Epithelial cell of esophagus (primary cell): ENCODE measurements around the gene NSDHL.
A peak's percentile ranks its signal among the peaks of the same experiment; 100 is the strongest.
"Not testable (repeated sequence)": the region's sequence is repeated elsewhere in the genome, so short reads cannot be mapped to it uniquely, and the experiment has no call there.

Experiments used
- DNase-seq: peaks from one replicate; pipeline ENCODE4 v3.0.0; 2010; ENCODE audit warnings: low read depth
- H3K4me3 ChIP-seq: 2 replicates; pipeline ENCODE4 v1.5.1; 2011; ENCODE audit warnings: mild to moderate bottlenecking, low read length, control low read depth
- CTCF ChIP-seq: IDR thresholded peaks from 2 replicates; pipeline ENCODE4 v1.5.1; 2011; ENCODE audit warnings: low read depth, mild to moderate bottlenecking, low read length, control low read depth, inconsistent platforms; ENCODE audit not compliant: insufficient read depth; ENCODE audit errors: missing control alignments

NSDHL gene

GRCh38 chrX:152903589-152903988, 72.7 kb downstream of the NSDHL start:
- no peak for TF ChIP-seq CTCF
- no peak for DNase-seq
- H3K4me3 ChIP-seq = no peak overlapping the region

- H3K4me3 ChIP-seq = no peak overlapping the region
- TF ChIP-seq CTCF = peak; percentile 75
- DNase-seq = peak; percentile 68
Measured at GRCh38 chrX:152904151-152905080, 73.6 kb downstream of the NSDHL start.

- no peak for TF ChIP-seq CTCF
- no peak for DNase-seq
- H3K4me3 ChIP-seq = no peak overlapping the region
Measured at GRCh38 chrX:152905081-152905420, 74.2 kb downstream of the NSDHL start.

- DNase-seq = no peak
- no peak for TF ChIP-seq CTCF
- H3K4me3 ChIP-seq = no peak overlapping the region
Measured at GRCh38 chrX:152907084-152907651, 76.3 kb downstream of the NSDHL start.

GRCh38 chrX:152908486-152908885, 77.6 kb downstream of the NSDHL start:
- DNase-seq = no peak
- TF ChIP-seq CTCF = no peak

GRCh38 chrX:152910018-152910417, 79.2 kb downstream of the NSDHL start:
- DNase-seq, H3K4me3 ChIP-seq: not testable (repeated sequence)

More at GRCh38 chrX:152908486-152908885, 77.6 kb downstream of the NSDHL start:
- no peak overlapping the region for H3K4me3 ChIP-seq

- no peak for TF ChIP-seq CTCF
- DNase-seq = no peak
- no peak overlapping the region for H3K4me3 ChIP-seq
Measured at GRCh38 chrX:152912106-152912505, 81.2 kb downstream of the NSDHL start.
